Activated T-cell treated with anti-CD3 and anti-CD28 coated beads, Interleukin-2, amount 50 U/mL, for 72 hours (primary cell): ENCODE data around the gene PSMC6. TPM values are rescaled to one million over a fixed set of nuclear protein-coding genes. Genes with fewer than 3 reads are reported as not detected.

Source experiments
- ATAC-seq, 2 donors: fragments of 150-1000 bp; cut with Tn5 transposase; replicated peaks in 1 of 2; 2 replicates each; pipeline ENCODE4 v1.10.0; 2021; ENCODE audit warnings: moderate library complexity in 2 of 2, mild to moderate bottlenecking in 1 of 2
- DNase-seq, 2 donors: peaks; one replicate each; pipeline ENCODE4 v3.0.0; 2021 to 2022; ENCODE audit warnings: mixed read lengths in 1 of 2
- H3K27ac Mint-ChIP-seq: one replicate; pipeline ENCODE4 v1.8.0; 2022; ENCODE audit warnings: mild to moderate bottlenecking, moderate library complexity, mixed read lengths
- H3K27me3 Mint-ChIP-seq: one replicate; pipeline ENCODE4 v1.8.0; 2022; ENCODE audit warnings: low read depth, mixed read lengths
- H3K36me3 Mint-ChIP-seq, 2 donors: one replicate each; pipeline ENCODE4 v1.8.0; 2022; ENCODE audit warnings: mixed read lengths in 2 of 2, mild to moderate bottlenecking in 1 of 2; ENCODE audit not compliant: insufficient read depth in 2 of 2
- H3K4me1 Mint-ChIP-seq: one replicate; pipeline ENCODE4 v1.8.0; 2022; ENCODE audit warnings: low read depth, mixed read lengths
- H3K4me3 Mint-ChIP-seq, 2 donors: one replicate each; pipeline ENCODE4 v1.8.0; 2022; ENCODE audit warnings: mild to moderate bottlenecking in 2 of 2, mixed read lengths in 2 of 2, moderate library complexity in 2 of 2
- H3K9me3 Mint-ChIP-seq, 2 donors: one replicate each; pipeline ENCODE4 v1.8.0; 2022; ENCODE audit warnings: mixed read lengths in 2 of 2
- total RNA-seq, 2 donors: library from RNA; stranded (reverse); gene quantifications; one replicate each; pipeline ENCODE4 v1.2.3, GENCODE V29; 2022

Gene PSMC6
- total RNA-seq, result 10 to 100 TPM; 90.0 to 91.1 TPM

DNA sequence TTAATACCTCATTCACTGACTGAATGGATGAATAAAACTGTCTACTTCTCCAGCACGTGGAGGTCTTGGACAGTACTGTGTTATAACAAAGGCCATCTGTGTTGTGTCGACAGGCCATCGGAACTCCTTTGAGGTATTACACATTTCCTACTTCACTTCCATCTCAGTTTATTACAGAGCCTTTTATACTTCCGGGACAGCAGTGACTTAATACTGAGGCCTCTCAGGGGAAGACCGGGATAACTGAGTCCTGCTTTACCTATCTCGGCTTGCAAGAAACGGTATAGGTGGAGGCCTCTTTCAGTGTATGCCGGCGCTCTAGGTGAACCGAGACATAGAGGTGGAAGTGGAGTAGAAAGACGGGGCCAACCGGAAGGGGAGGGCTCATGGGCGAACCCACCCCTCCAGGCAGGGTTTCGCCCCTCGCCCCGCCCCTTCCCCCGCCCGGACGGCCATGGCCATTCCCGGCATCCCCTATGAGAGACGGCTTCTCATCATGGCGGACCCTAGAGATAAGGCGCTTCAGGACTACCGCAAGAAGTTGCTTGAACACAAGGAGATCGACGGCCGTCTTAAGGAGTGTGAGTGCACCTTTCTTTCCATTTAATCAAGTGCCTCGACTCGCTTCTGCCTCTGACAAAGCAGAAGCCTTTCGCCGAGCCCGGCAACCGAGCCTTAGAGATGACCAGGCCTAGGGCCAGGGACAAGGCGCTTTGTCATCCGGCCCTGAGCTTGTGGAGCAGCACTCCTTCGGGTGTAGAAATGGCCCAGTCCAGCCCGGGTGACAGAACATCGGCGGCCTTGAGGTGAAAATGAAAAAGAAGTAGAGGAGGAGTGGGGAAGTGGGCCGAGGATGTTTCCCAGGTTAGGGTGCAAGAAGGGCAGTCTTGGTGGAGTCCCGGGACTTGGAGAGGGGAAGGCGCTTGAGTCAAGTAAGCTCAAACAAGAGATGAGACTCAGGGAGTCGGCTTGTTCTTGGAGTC is at the start of gene PSMC6:
Gene PSMC6, plus strand, starts transcription at position 477 of the 983 bp plus-strand sequence. Its CDS starts 20 bp downstream, at position 497.
- Mint-ChIP-seq H3K36me3 (peaks cover 2 to 28% of the 10 kb centered on the region in 2 donors), H3K9me3 (no peaks in the 10 kb centered on the region), H3K27ac (peak within 1 kb of the TSS; percentile 99), H3K4me1 (peaks cover 60% of the 10 kb centered on the region), H3K27me3 (no peaks in the 10 kb centered on the region), H3K4me3 (peak within 1 kb of the TSS; percentile 94 to 97)
- ATAC-seq (peak; percentile 95 to 97), DNase-seq (peak; percentile 93 to 94)

DNA sequence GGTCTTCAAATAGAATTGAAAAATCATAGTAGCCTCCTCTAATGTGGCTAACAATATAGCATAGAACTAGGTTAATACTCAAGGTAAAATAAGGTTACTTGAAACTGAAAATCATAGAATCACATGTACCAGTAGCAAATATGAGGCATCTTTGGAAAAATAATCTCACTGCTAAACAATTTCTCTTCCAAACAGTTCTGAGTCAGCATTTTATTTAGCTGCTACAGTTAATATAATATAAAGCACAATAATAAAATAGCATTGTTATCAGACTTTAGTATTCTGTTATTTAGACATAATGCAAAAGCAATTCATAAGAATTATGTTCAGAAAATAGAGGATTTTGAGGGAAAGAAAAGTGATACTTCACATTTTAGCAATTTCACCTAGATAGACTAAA is 46.7 kb upstream of the PSMC6 start:
- H3K4me1 Mint-ChIP-seq, result peaks cover 10% of the 10 kb centered on the region
- no peak for DNase-seq
- H3K36me3 Mint-ChIP-seq, result peaks cover 2 to 20% of the 10 kb centered on the region in 2 donors
- H3K27me3 Mint-ChIP-seq, result no peaks in the 10 kb centered on the region
- H3K27ac Mint-ChIP-seq, result no peak overlapping the region
- ATAC-seq, result no peak
- H3K9me3 Mint-ChIP-seq, result no peaks in the 10 kb centered on the region
- no peak overlapping the region for H3K4me3 Mint-ChIP-seq

GRCh38 chr14:52660832-52661231 is 46.2 kb upstream of the PSMC6 start:
- H3K4me3 Mint-ChIP-seq, result no peak overlapping the region
- no peak overlapping the region for H3K27ac Mint-ChIP-seq
- ATAC-seq (no peak), DNase-seq (no peak)
- H3K36me3 Mint-ChIP-seq, result peaks cover 2 to 22% of the 10 kb centered on the region in 2 donors
- no peaks in the 10 kb centered on the region for H3K27me3 Mint-ChIP-seq
- no peaks in the 10 kb centered on the region for H3K9me3 Mint-ChIP-seq
- H3K4me1 Mint-ChIP-seq, result peaks cover 10% of the 10 kb centered on the region

- no peak overlapping the region for H3K4me3 Mint-ChIP-seq
- peaks cover 2 to 20% of the 10 kb centered on the region in 2 donors for H3K36me3 Mint-ChIP-seq
- DNase-seq (no peak), ATAC-seq (peak in 1 of 2 donors; percentile 45)
- peak overlapping the region; percentile 42 for H3K27ac Mint-ChIP-seq
- no peaks in the 10 kb centered on the region for H3K27me3 Mint-ChIP-seq
- no peaks in the 10 kb centered on the region for H3K9me3 Mint-ChIP-seq
- peaks cover 10% of the 10 kb centered on the region for H3K4me1 Mint-ChIP-seq
Measured at GRCh38 chr14:52661314-52661713, 45.7 kb upstream of the PSMC6 start.

DNA sequence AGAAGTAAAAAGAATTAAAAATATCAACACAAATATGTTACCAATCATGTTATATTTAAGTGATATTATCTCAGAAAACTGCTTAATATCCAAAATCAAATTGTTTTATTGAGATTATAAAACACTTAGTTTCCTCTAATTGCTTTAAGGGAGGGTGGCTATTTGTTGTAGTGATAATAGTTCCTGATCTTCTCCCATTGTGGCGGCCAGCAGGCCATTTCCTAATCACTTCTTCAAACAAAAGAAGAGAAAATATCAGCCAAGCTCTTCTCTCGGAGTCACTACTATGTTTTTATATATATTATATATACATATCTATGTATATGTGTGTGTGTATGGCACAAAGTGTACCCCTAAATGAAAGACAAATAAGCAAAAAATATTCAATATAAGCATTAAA is 43.1 kb upstream of the PSMC6 start:
- DNase-seq (no peak), ATAC-seq (no peak)
- H3K27me3 Mint-ChIP-seq, result no peaks in the 10 kb centered on the region
- peaks cover 10% of the 10 kb centered on the region for H3K4me1 Mint-ChIP-seq
- no peaks in the 10 kb centered on the region for H3K9me3 Mint-ChIP-seq
- no peak overlapping the region for H3K27ac Mint-ChIP-seq
- no peak overlapping the region for H3K4me3 Mint-ChIP-seq
- H3K36me3 Mint-ChIP-seq, result peaks cover 2 to 22% of the 10 kb centered on the region in 2 donors

GRCh38 chr14:52678591-52678990 is 28.4 kb upstream of the PSMC6 start:
- DNase-seq, result no peak
- no peak for ATAC-seq
- Mint-ChIP-seq H3K9me3 (no peaks in the 10 kb centered on the region), H3K27me3 (no peaks in the 10 kb centered on the region), H3K4me3 (no peak overlapping the region), H3K4me1 (no peaks in the 10 kb centered on the region), H3K36me3 (peaks cover 6 to 23% of the 10 kb centered on the region in 2 donors), H3K27ac (no peak overlapping the region)

GRCh38 chr14:52683985-52684520 is 22.9 kb upstream of the PSMC6 start:
- peaks cover 43% of the 10 kb centered on the region for H3K4me1 Mint-ChIP-seq
- peak overlapping the region; percentile 58 for H3K27ac Mint-ChIP-seq
- no peaks in the 10 kb centered on the region for H3K9me3 Mint-ChIP-seq
- ATAC-seq (no peak), DNase-seq (no peak)
- no peak overlapping the region for H3K4me3 Mint-ChIP-seq
- no peaks in the 10 kb centered on the region for H3K27me3 Mint-ChIP-seq
- H3K36me3 Mint-ChIP-seq, result peaks cover 1 to 13% of the 10 kb centered on the region in 2 donors

DNA sequence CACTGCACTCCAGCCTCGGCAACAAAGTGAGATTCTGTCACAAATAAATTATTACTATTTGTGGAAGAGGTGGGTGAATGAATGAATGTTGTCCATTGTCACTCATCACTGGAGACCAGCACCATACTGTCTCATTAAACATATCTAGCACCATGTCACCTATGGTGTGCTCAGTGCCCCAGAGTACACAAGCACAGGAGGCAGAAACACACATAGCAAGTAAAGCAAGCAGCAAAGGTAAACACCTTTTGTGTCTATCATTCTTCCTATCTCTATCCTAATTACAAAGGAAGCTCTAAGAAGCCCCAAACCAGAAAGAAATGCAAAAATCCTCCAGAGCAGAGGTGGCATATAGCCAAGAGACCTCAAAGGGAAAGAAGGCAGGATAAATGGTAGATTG is 20.8 kb upstream of the PSMC6 start:
- DNase-seq, result no peak
- Mint-ChIP-seq H3K27me3 (no peaks in the 10 kb centered on the region), H3K9me3 (no peaks in the 10 kb centered on the region), H3K36me3 (peaks cover 0 to 4% of the 10 kb centered on the region in 2 donors), H3K4me1 (peaks cover 64% of the 10 kb centered on the region), H3K4me3 (no peak overlapping the region), H3K27ac (peak overlapping the region; percentile 66)
- ATAC-seq, result no peak

GRCh38 chr14:52690983-52691760 is 15.8 kb upstream of the PSMC6 start:
- peaks cover 84% of the 10 kb centered on the region for H3K4me1 Mint-ChIP-seq
- no peak for ATAC-seq
- H3K27me3 Mint-ChIP-seq, result no peaks in the 10 kb centered on the region
- DNase-seq, result no peak
- H3K4me3 Mint-ChIP-seq, result peak overlapping the region in 1 of 2 donors; percentile 60
- peak overlapping the region; percentile 3 for H3K27ac Mint-ChIP-seq
- peaks cover 4 to 16% of the 10 kb centered on the region in 2 donors for H3K36me3 Mint-ChIP-seq
- H3K9me3 Mint-ChIP-seq, result no peaks in the 10 kb centered on the region

DNA sequence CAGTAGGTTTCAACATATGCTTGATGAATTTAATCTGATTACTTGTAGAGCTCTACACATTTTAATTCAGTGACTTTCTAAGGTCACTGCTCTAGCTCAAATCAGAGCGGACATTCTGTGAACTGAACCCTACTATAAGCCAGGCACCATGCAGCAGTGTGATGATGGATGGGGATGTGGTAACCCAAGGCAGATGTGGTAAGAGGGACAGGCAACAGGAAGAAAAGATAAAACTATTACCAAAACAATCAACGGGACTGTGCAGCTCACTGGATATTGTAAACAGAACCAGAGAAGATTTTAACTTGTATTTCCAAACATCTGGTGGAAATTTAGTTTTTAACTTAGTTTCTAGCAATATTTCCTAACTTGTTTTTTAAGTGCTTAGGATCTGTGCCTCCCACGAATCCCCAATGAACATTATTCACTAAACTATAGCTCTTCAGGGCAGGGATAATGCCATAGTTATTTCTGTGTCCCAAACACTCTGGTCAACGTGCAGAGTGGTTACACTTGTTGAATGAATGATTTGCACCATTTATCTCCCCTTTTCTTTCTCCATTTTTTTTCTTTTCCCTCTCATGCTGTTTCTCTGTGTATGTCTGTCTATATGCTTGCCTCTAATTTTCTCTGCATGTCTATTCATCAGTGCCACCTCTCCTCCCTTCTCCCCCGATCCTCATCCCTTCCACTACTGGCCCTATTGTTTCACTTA is 14.6 kb upstream of the PSMC6 start:
- Mint-ChIP-seq H3K36me3 (peaks cover 4 to 14% of the 10 kb centered on the region in 2 donors), H3K9me3 (no peaks in the 10 kb centered on the region), H3K4me1 (peaks cover 72% of the 10 kb centered on the region), H3K27ac (peak overlapping the region; percentile 3), H3K27me3 (no peaks in the 10 kb centered on the region), H3K4me3 (peak overlapping the region; percentile 60 to 99)
- DNase-seq (no peak), ATAC-seq (no peak)

DNA sequence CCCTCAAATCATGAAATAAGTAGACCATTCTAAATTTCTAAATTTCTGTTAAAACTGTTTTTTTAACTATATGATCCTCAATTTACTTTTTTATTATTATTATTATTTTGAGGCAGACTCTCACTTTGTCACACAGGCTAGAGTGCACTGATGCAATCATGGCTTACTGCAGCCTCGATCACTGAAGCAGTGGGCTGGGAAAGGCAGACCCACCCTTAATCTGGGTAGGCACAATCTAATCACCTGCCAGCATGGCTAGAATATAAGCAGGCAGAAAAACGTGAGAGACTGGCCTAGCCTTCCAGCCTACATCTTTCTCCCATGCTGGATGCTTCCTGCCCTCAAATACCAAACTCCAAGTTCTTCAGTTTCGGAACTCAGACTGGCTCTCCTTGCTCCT is 14.0 kb upstream of the PSMC6 start:
- Mint-ChIP-seq H3K4me3 (peak overlapping the region; percentile 97 to 99), H3K4me1 (peaks cover 66% of the 10 kb centered on the region), H3K9me3 (no peaks in the 10 kb centered on the region), H3K27ac (peak overlapping the region; percentile 3), H3K36me3 (peaks cover 4 to 14% of the 10 kb centered on the region in 2 donors), H3K27me3 (no peaks in the 10 kb centered on the region)
- no peak for ATAC-seq
- DNase-seq, result no peak

- H3K27ac Mint-ChIP-seq, result peak overlapping the region; percentile 99
- H3K4me1 Mint-ChIP-seq, result peaks cover 61% of the 10 kb centered on the region
- peak overlapping the region; percentile 97 to 99 for H3K4me3 Mint-ChIP-seq
- no peaks in the 10 kb centered on the region for H3K9me3 Mint-ChIP-seq
- ATAC-seq (no peak), DNase-seq (no peak)
- peaks cover 4 to 14% of the 10 kb centered on the region in 2 donors for H3K36me3 Mint-ChIP-seq
- no peaks in the 10 kb centered on the region for H3K27me3 Mint-ChIP-seq
Measured at GRCh38 chr14:52693532-52693931, 13.5 kb upstream of the PSMC6 start.
